Coronary artery (tissue), 2 donors: ENCODE results near the gene XIAP.

ENCODE experiments used
- DNase-seq: peaks from one replicate; pipeline ENCODE4 v3.0.0-alpha.2; 2017; ENCODE audit warnings: low spot score
- H3K27ac ChIP-seq, 2 donors: fragments of 200-600 bp; sonication (generic); one replicate each; pipeline ENCODE4 v1.5.1; 2016 to 2019
- H3K4me3 ChIP-seq: fragments of 200-600 bp; sonication (generic); 2 replicates; pipeline ENCODE4 v1.5.1; 2016; ENCODE audit warnings: mild to moderate bottlenecking, moderate library complexity
- CTCF ChIP-seq: fragments of 200-600 bp; sonication (generic); IDR thresholded peaks from one replicate; pipeline ENCODE4 v1.5.1; 2019; ENCODE audit warnings: antibody characterized with exemption

XIAP gene

GRCh38 chrX:123905332-123905731 is 45.5 kb downstream of the XIAP start:
- no peak overlapping the region for H3K4me3 ChIP-seq
- TF ChIP-seq CTCF: no peak
- no peak for DNase-seq
- no peak overlapping the region for H3K27ac ChIP-seq

- DNase-seq: no peak
- Histone ChIP-seq H3K27ac (no peak overlapping the region), H3K4me3 (no peak overlapping the region)
- TF ChIP-seq CTCF: no peak
Measured at GRCh38 chrX:123906557-123907316, 46.9 kb downstream of the XIAP start.

GRCh38 chrX:123909523-123909922 is 49.7 kb downstream of the XIAP start:
- no peak for DNase-seq
- no peak for TF ChIP-seq CTCF
- no peak overlapping the region for H3K27ac ChIP-seq
- H3K4me3 ChIP-seq: no peak overlapping the region

GRCh38 chrX:123917069-123917468 is 57.2 kb downstream of the XIAP start:
- no peak for TF ChIP-seq CTCF
- Histone ChIP-seq H3K27ac (no peak overlapping the region), H3K4me3 (no peak overlapping the region)
- DNase-seq: no peak

- no peak for TF ChIP-seq CTCF
- Histone ChIP-seq H3K4me3 (no peak overlapping the region), H3K27ac (no peak overlapping the region)
- no peak for DNase-seq
Measured at GRCh38 chrX:123918106-123918721, 58.4 kb downstream of the XIAP start.

GRCh38 chrX:123920105-123920785 is 60.4 kb downstream of the XIAP start:
- no peak for TF ChIP-seq CTCF
- Histone ChIP-seq H3K4me3 (no peak overlapping the region), H3K27ac (no peak overlapping the region)
- DNase-seq: no peak

GRCh38 chrX:123923211-123923610 is 63.4 kb downstream of the XIAP start:
- no peak for TF ChIP-seq CTCF
- H3K27ac ChIP-seq: no peak overlapping the region
- no peak overlapping the region for H3K4me3 ChIP-seq
- no peak for DNase-seq
